ENCODE results near the gene CFAP77. TPM values are rescaled to one million over a fixed set of nuclear protein-coding genes. Genes with fewer than 3 reads are reported as not detected.

CFAP77 gene
- total RNA-seq, 1 donor from 2014 or later, result 1.8 TPM

DNA sequence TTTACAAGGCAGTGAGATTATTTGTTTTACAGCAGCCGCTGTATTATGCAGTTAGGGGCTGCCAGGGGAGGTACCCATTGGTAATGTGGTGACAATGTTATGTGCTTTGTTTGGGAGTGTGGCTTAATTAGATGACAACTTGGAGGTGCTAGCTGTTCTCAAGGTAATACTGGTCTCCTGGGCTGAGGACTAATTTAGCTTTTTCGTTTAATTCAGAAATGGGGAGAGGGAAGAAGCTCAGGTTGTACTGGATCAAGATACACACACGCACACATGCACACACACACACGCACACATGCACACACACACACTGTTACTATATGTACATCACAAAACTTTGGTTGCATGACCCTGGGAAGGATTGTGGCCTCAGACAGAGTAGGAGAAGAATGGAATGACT is 37.9 kb downstream of the CFAP77 start:
- Histone ChIP-seq H3K27me3 (peaks cover 10% of the 10 kb centered on the region), H3K4me3 (no peak overlapping the region), H3K4me1 (peaks cover 7% of the 10 kb centered on the region), H4K20me1 (ENCODE audit: low read depth) (no peaks in the 10 kb centered on the region), H2AFZ (replicated peaks) (no peak overlapping the region), H3K36me3 (no peaks in the 10 kb centered on the region), H3K9ac (no peak overlapping the region), H3K9me3 (ENCODE audit: low read depth) (no peaks in the 10 kb centered on the region), H3K27ac (no peak overlapping the region), H3K4me2 (no peak overlapping the region), H3K79me2 (ENCODE audit: low read depth) (no peaks in the 10 kb centered on the region), H3F3A (ENCODE audit: low read depth) (no peaks in the 10 kb centered on the region)
- Mint-ChIP-seq H3K9me3 (no peaks in the 10 kb centered on the region), H3K27me3 (ENCODE audit: insufficient read depth, low read depth) (peaks cover 14% of the 10 kb centered on the region), H3K4me1 (peaks cover 35% of the 10 kb centered on the region), H3K4me3 (no peak overlapping the region), H3K27ac (no peak overlapping the region), H3K36me3 (peaks cover 4% of the 10 kb centered on the region)
- TF ChIP-seq EZH2 (IDR thresholded peaks at IDR 0.05) (no peak), EZH2phosphoT487 (IDR thresholded peaks at IDR 0.05) (no peak)
- TF ChIP-seq, protein P1, sequence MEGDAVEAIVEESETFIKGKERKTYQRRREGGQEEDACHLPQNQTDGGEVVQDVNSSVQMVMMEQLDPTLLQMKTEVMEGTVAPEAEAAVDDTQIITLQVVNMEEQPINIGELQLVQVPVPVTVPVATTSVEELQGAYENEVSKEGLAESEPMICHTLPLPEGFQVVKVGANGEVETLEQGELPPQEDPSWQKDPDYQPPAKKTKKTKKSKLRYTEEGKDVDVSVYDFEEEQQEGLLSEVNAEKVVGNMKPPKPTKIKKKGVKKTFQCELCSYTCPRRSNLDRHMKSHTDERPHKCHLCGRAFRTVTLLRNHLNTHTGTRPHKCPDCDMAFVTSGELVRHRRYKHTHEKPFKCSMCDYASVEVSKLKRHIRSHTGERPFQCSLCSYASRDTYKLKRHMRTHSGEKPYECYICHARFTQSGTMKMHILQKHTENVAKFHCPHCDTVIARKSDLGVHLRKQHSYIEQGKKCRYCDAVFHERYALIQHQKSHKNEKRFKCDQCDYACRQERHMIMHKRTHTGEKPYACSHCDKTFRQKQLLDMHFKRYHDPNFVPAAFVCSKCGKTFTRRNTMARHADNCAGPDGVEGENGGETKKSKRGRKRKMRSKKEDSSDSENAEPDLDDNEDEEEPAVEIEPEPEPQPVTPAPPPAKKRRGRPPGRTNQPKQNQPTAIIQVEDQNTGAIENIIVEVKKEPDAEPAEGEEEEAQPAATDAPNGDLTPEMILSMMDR (IDR thresholded peaks at IDR 0.05), result no peak
- no peak for DNase-seq (ENCODE audit: low spot score)

DNA sequence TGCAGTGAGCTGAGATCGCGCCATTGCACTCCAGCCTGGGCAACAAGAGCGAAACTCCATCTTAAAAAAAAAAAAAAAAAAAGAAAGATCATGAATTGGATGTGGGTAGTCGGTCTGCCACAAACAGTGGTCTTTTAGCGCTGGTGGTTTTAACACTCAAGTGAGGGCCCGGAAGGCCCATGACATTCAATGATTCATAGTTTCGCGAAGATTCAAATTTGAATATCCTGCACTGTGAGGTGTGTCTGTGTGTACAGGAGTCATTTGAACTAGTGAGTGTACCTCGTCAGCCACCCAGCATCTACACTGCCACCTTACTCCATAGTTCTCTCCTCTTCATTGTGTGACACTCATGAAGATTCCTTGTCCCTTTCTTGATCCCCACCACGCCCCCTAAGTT is 41.3 kb downstream of the CFAP77 start:
- Mint-ChIP-seq H3K4me3 (no peak overlapping the region), H3K27me3 (ENCODE audit: insufficient read depth, low read depth) (peaks cover 11% of the 10 kb centered on the region), H3K27ac (no peak overlapping the region), H3K4me1 (peaks cover 43% of the 10 kb centered on the region), H3K36me3 (peaks cover 4% of the 10 kb centered on the region), H3K9me3 (no peaks in the 10 kb centered on the region)
- Histone ChIP-seq H3K27ac (no peak overlapping the region), H3K79me2 (ENCODE audit: low read depth) (no peaks in the 10 kb centered on the region), H3K4me2 (no peak overlapping the region), H3F3A (ENCODE audit: low read depth) (no peaks in the 10 kb centered on the region), H3K27me3 (peaks cover 10% of the 10 kb centered on the region), H3K9me3 (ENCODE audit: low read depth) (no peaks in the 10 kb centered on the region), H3K36me3 (no peaks in the 10 kb centered on the region), H3K4me1 (peaks cover 7% of the 10 kb centered on the region), H3K4me3 (no peak overlapping the region), H3K9ac (no peak overlapping the region), H4K20me1 (ENCODE audit: low read depth) (no peaks in the 10 kb centered on the region), H2AFZ (replicated peaks) (no peak overlapping the region)
- no peak for TF ChIP-seq EZH2 (IDR thresholded peaks at IDR 0.05)
- TF ChIP-seq, protein P1 (IDR thresholded peaks at IDR 0.05), result no peak
- TF ChIP-seq EZH2phosphoT487 (IDR thresholded peaks at IDR 0.05), result no peak
- no peak for DNase-seq (ENCODE audit: low spot score)

DNA sequence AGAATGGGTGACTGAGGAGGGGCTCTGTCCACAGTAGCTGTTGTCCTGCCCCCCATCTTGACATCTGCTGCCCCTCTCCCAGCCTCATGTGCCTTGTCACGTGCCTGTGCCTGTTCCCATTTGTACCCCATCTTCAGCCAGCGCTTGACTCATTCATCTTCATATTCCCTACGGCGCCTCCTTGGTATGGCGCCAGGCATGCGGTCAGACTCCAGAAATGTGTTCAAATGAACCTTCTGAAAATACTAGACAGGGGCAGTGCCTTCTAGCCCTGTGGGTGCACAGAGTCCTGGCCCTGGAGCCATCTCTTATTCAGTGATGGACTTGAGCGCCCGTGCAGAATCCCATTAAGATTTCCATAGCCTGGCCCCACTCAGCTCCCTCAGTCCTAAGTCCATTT is 46.2 kb downstream of the CFAP77 start:
- H3K79me2 ChIP-seq (ENCODE audit: low read depth), result no peaks in the 10 kb centered on the region
- peaks cover 14% of the 10 kb centered on the region for H3K4me1 ChIP-seq
- no peak for DNase-seq (ENCODE audit: low spot score)
- peaks cover 12% of the 10 kb centered on the region for H3F3A ChIP-seq (ENCODE audit: low read depth)
- Mint-ChIP-seq H3K4me3 (no peak overlapping the region), H3K4me1 (peaks cover 47% of the 10 kb centered on the region), H3K27me3 (ENCODE audit: insufficient read depth, low read depth) (peaks cover 11% of the 10 kb centered on the region), H3K36me3 (peaks cover 4% of the 10 kb centered on the region), H3K9me3 (no peaks in the 10 kb centered on the region), H3K27ac (peak overlapping the region; percentile 72)
- H3K36me3 ChIP-seq, result no peaks in the 10 kb centered on the region
- no peak overlapping the region for H3K4me3 ChIP-seq
- H3K4me2 ChIP-seq, result no peak overlapping the region
- no peak overlapping the region for H2AFZ ChIP-seq (replicated peaks)
- H3K9ac ChIP-seq, result no peak overlapping the region
- TF ChIP-seq, protein P1 (IDR thresholded peaks at IDR 0.05), result no peak
- no peaks in the 10 kb centered on the region for H4K20me1 ChIP-seq (ENCODE audit: low read depth)
- H3K27me3 ChIP-seq, result no peaks in the 10 kb centered on the region
- H3K27ac ChIP-seq, result no peak overlapping the region
- H3K9me3 ChIP-seq (ENCODE audit: low read depth), result no peaks in the 10 kb centered on the region

All from neural progenitor cell (in vitro differentiated cells).